Lung microvascular endothelial cell (primary cell): Measurements from ENCODE around the gene BRD3OS. TPM values are rescaled to one million over a fixed set of nuclear protein-coding genes. Genes with fewer than 3 reads are reported as not detected.
"Not testable (repeated sequence)": the region's sequence is repeated elsewhere in the genome, so short reads cannot be mapped to it uniquely, and the experiment has no call there.

Experiments
- DNase-seq, 2 donors: peaks; one replicate each; pipeline versions ENCODE4 v3.0.0 to v3.0.0-alpha.2; 2010; ENCODE audit warnings: low read depth in 2 of 2
- total RNA-seq: library from RNA; depleted of rRNA; stranded (reverse); fragments of >200 nt; gene quantifications from 2 replicates; pipeline ENCODE4 v1.2.1, GENCODE V29; 2014

Gene BRD3OS
- total RNA-seq, 1 donor from 2014 or later, result 4.8 TPM

DNA sequence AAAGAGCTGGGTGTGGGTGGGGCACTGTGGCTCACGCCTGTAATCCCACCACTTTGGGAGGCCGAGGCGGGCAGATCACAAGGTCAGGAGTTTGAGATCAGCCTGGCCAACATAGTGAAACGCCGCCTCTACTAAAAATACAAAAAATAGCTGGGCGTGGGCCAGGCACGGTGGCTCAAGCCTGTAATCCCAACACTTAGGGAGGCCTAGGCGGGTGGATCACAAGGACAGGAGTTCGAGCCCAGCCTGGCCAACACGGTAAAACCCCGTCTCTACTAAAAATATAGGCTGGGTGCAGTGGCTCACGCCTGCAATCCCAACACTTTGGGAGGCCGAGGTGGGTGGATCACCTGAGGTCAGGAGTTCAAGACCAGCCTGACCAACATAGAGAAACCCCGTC is 36.5 kb upstream of the BRD3OS start:
- DNase-seq, result not testable (repeated sequence)

DNA sequence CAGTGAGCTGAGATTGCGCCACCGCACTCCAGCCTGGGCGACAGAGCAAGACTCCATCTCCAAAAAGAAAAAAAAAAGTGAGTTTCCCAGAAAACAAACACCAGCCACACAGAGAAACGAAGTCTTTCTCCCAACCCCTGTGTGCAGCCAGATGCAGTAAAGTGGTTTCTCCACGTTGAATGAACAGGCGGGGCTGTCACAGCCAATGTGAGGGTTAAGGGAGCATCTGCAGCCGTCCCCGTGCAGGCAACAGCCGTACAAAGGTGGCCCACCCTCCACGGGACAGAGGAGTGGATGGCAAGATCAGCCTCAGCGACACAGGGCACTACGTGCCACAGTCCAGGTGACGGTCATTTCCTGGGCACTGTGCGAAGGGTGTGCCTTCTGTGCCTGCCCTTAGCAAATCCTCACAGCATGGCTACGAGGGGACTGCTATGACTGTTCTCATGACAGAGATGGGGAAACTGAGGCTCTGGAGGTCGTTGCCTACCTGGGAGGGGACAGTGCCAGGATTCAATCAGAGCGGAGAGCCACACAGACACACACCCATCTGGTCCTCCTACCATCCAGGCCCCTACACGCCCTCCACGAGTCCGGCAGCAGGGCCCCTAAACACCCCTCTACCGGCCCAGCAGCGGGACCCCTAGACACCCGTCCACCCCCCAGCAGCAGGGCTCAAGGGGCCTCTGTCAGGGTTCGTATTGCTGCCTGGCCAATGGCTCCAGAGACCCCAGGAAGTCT is 35.5 kb upstream of the BRD3OS start:
- no peak for DNase-seq

DNA sequence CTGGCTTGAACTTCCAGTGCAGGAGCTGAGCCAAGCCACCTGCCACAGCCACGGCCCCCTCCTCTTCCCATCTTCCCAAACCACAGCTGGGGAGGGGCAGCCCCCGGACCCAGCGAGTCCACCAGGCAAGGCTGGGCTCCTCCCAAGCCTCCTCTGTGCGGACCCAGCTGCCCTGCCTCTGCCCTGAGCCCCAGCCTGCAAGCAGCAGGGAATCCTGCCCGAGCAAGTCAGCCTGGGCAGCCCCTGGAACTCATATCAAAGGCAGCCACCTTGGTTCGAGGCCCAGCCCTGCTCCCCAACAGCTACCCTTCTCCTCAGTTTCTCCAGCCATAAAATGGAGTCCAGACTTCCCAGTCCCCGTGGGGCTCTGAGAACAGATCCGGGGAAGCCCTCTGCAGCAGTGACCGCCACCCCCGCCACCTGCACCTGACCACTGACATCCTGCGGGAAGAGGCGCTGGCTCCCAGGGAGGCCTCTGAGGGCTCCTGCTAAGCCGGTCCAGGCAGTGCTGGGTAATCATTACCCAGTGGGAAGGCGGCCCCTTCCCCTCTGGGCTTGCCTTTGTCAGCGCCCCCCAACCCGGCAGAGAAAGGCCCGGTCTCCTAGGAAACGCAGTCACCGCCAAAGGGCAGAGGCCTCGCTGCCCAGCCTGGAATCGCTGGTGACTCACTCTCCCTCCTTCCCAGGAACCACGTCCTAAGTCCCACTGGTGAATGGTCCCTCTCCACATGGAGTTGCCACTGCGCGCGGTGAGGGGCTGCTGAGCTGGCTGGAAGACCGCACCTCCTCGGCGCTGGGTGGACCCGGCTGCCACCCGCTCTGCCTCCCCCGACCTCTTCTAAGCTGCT is 34.7 kb upstream of the BRD3OS start:
- peak; percentile 46 to 81 for DNase-seq

GRCh38 chr9:133991214-133991921 is 33.9 kb upstream of the BRD3OS start:
- DNase-seq, result peak in 1 of 2 donors; percentile 30

GRCh38 chr9:133991964-133992779 is 33.1 kb upstream of the BRD3OS start, which contains the start of gene VAV2:
Gene VAV2, minus strand, starts transcription at chr9:133992324. Its CDS starts 46 bp downstream, at chr9:133992278.
- peak; percentile 56 to 59 for DNase-seq

DNA sequence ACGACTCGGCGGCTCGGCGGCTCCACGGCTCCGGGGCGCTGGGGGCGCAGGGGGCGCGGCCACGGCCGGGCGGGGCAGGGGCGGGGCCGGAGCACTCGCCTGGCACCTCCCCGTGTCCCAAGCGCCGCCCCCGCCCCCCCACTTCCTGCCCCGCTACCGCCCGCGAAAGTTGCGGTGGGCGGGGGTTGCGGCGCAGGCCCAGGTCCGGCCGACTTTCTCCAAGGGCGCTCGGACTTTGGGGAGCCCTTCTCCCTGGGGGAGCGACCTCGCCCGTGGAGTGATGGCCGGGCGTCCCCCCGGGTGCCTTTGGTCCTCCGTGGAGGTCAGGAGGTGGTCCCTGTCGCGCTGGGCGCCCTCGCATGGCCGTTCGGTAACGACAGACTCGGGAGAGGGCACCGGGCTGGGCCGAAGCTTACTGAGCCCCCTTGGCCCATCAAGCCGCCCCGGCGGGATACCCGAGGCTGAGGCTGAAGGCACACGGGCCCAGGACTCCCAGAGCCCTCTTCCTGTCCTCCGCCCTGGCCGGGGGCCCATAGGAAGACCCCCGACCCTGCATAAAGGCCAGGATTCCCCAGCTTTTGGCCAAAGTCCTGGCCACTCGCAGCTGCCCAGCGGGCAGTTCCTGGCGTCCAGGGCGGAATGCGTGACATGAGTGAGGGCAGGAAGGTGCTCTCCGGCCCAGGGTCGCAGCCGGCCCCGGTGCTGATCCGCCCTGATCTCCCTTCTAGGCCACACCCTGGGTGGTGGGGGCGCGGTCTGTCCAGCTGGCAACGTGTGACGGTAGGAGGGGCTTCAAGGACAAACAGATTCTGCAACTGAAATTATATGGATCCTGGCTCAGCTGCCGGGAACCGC is 32.3 kb upstream of the BRD3OS start:
- DNase-seq, result peak; percentile 71 to 90

DNA sequence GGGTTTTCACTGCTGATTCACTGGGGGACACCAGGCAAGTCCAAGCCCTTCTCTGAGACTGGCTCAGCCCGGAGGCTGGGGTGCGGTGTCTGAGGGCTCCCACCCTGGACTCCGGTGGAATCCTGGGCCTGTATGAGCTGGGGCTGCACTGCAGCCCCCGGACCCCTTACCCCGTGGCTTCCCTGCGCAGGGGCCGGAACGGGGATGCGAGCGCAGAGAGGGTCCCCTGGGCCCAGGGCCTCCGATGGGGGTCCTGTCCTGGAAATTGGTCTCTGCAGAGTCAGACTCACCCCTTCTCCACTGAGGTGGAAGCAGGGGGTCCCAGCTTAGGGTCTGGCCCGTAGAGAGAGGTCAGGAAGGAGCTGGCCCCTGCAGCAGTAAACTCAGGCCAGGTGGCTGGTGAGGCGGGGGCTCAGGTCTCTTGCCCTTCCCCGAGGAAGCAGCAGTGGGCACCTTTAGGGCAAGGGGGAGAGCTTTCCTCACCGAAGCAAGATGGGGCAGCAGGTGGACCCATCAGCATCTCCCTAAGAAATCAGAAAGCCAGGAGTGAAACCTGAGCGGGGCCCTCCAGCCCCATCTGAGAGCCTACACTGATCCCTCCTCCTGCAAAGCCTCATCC is 31.5 kb upstream of the BRD3OS start:
- DNase-seq, result no peak

- DNase-seq, result peak; percentile 69 to 80
Measured at GRCh38 chr9:133994353-133995011, 30.8 kb upstream of the BRD3OS start.

- DNase-seq, result no peak
Measured at GRCh38 chr9:133995012-133995896, 30.0 kb upstream of the BRD3OS start.

DNA sequence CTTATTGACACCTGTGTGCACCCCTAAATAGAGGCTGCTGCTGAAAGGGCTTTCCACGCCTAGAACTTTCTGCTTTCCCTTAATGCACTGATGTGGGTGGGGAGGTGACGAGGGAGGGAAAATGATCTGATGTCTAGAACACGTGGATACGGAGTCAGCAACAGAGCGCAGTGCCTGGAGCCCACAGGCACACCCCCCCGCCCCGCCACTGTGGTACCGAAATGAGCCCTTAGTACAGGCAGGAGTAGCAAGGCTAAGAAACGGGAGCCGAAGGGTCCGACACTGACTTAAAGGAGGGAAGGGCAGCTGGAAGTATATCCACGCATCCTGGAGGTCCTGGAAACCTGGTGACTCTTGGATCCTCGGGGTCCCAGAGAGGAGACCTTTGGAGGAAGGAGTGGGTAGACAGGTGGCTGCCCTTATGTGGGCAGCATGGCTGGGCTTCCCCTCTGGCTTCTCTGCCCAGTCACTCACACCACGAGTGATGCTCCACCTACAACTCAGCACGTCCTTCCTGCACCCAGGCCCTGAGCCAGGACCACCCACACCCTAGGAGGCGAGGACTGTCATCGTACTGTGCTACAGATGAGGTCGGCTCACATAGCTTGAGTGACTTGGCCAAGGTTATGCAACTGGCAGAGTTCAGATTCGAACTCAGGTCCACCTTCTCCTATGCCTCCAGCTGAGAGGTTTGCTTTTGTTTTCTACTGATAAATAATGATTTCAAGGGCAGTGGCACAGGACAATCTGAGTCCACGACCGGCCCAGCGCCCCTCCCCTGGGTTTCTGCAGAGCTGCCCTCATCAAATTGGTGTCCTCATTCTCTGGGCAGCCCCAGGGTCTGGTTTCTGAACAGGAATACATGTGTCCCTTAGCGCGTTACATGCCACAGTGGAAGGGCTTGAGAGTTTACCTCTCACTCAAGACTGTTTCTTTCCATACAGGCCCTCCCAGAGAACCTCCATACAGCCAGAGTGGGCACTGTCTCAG is 28.5 kb upstream of the BRD3OS start:
- DNase-seq, result no peak

DNA sequence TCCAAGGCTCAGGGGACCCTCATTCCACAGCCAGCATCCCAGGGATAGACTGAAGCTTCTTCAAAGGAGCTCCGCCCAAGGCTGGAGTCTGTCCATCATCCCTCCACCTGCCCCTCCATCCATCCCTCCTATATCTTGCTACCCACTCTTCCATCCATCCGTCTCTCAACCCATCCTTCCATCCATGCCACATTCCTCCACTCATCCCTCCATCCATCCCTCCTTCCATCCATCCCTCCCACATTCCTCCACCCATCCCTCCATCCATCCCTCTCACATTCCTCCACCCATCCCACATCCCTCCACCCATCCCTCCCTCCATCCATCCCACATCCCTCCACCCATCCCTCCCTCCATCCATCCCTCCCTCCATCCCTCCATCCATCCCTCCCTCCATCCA is 27.7 kb upstream of the BRD3OS start:
- DNase-seq, result no peak

DNA sequence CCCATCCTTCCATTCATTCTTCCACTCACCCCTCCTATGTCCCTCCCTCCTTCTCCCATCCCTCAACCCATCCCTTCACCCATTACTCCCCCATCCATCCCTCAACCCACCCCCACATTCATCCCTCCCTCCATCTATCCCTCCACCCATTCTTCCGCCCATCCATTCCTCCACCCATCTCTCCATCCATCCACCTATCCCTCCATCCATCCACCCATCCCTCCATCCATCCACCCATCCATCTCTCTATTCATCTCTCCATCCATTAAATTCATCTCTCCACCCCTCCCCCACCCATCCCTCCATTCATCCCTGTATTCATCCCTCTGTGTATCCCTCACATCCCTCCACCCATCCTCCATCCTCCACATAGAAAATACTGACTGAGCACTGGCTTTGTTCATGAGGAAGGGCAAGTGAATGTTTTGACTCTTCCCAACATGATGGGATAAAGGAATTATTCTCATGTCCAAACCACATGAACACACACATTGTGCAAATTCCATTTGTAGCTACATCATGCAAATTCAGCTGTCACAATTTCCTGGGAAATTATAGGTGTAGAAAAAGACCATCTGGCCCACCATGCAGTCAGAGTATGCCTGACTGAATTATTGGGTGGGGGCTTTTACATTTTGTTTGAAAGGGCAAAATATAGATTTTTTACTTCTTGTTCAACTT is 26.2 kb upstream of the BRD3OS start:
- DNase-seq, result no peak

GRCh38 chr9:133999851-134000265 is 25.4 kb upstream of the BRD3OS start:
- DNase-seq, result no peak

GRCh38 chr9:134002796-134003195 is 22.5 kb upstream of the BRD3OS start:
- no peak for DNase-seq

DNA sequence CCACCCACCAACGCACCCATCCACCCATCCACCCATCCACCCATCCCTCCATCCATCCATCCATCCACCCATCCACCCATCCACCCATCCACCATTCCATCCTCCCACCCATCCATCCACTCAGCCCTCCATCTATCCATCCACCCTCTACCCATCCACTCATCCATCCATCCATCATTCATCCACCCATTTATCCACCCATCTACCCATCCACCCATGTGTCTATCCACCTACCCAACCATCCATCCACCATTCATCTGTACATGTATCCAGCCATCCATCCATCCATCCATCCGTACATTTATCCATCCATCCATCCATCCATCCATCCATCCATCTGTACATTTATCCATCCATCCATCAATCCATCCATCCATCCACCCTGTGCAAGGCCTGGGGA is 22.0 kb upstream of the BRD3OS start:
- no peak for DNase-seq

- DNase-seq, result no peak
Measured at GRCh38 chr9:134004131-134004873, 21.0 kb upstream of the BRD3OS start.
